Measurements from ENCODE around the gene ASPSCR1.

DNA sequence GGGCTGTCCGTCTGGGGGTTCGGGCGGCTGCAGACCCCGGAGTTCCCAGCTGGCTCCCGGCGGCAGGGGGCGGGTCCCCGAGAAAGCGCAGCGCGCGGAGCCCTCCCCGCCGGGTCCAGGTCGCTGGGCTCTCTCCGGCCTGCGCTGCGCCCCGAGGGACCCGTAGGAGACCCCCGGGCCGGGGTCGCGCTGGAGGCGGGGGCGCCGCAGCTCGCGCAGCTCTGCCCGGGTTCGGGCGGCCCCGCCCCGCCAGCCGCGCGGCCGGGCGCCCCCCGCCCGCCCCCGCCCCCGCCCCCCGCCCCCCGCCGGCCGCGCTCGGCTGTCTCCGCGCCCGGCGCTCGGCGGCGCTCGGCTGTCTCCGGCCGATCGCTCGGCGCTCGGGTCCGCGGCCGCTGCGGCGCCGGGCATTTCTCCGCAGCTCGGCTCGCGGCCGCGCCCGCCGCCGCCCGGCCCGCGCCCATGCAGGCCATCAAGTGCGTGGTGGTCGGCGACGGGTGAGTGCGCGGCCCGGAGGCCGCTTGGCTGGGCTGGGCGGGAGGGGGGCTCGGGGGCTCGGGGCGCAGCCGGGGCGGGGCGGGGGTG lies 54.0 kb downstream of the ASPSCR1 start, which contains the start of gene RAC3:
- TF ChIP-seq, protein P1, sequence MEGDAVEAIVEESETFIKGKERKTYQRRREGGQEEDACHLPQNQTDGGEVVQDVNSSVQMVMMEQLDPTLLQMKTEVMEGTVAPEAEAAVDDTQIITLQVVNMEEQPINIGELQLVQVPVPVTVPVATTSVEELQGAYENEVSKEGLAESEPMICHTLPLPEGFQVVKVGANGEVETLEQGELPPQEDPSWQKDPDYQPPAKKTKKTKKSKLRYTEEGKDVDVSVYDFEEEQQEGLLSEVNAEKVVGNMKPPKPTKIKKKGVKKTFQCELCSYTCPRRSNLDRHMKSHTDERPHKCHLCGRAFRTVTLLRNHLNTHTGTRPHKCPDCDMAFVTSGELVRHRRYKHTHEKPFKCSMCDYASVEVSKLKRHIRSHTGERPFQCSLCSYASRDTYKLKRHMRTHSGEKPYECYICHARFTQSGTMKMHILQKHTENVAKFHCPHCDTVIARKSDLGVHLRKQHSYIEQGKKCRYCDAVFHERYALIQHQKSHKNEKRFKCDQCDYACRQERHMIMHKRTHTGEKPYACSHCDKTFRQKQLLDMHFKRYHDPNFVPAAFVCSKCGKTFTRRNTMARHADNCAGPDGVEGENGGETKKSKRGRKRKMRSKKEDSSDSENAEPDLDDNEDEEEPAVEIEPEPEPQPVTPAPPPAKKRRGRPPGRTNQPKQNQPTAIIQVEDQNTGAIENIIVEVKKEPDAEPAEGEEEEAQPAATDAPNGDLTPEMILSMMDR (IDR thresholded peaks at IDR 0.05): no peak
- TF ChIP-seq POLR2A (IDR thresholded peaks at IDR 0.05): no peak
- TF ChIP-seq POLR2AphosphoS5 (IDR thresholded peaks at IDR 0.05): no peak
